Hepatocyte (in vitro differentiated cells): ENCODE results near the gene GRB10. TPM values are rescaled to one million over a fixed set of nuclear protein-coding genes. Genes with fewer than 3 reads are reported as not detected.

Experiments
- DNase-seq: peaks from one replicate; pipeline ENCODE4 v3.0.0-alpha.2; 2016; ENCODE audit warnings: low spot score
- H2AFZ ChIP-seq: fragments of 200-600 bp; sonication (generic); 2 replicates; pipeline ENCODE4 v1.6.0; 2016; ENCODE audit warnings: antibody characterized with exemption, mild to moderate bottlenecking
- H3K27ac ChIP-seq: fragments of 200-600 bp; sonication (generic); 2 replicates; pipeline ENCODE4 v1.5.1; 2016; ENCODE audit warnings: mild to moderate bottlenecking
- H3K27me3 ChIP-seq: fragments of 200-600 bp; sonication (generic); 2 replicates; pipeline ENCODE4 v1.6.1; 2016
- H3K36me3 ChIP-seq: fragments of 200-600 bp; sonication (generic); replicated peaks from 2 replicates; pipeline ENCODE4 v1.5.1; 2016; ENCODE audit warnings: low read depth; ENCODE audit not compliant: insufficient read depth
- H3K4me1 ChIP-seq: fragments of 200-600 bp; sonication (generic); 2 replicates; pipeline ENCODE4 v1.5.1; 2016; ENCODE audit warnings: mild to moderate bottlenecking, moderate library complexity; ENCODE audit not compliant: insufficient read depth
- H3K4me2 ChIP-seq: fragments of 200-600 bp; sonication (generic); 2 replicates; pipeline ENCODE4 v1.6.0; 2016
- H3K4me3 ChIP-seq: fragments of 200-600 bp; sonication (generic); 2 replicates; pipeline ENCODE4 v1.5.1; 2016; ENCODE audit warnings: mild to moderate bottlenecking
- H3K79me2 ChIP-seq: fragments of 200-600 bp; sonication (generic); 2 replicates; pipeline ENCODE4 v1.6.0; 2017; ENCODE audit warnings: mild to moderate bottlenecking
- H3K9me2 ChIP-seq: fragments of 200-600 bp; sonication (generic); replicated peaks from 2 replicates; pipeline ENCODE4 v1.6.0; 2017; ENCODE audit warnings: mild to moderate bottlenecking; ENCODE audit not compliant: insufficient read depth
- H3K9me3 ChIP-seq: fragments of 200-600 bp; sonication (generic); 2 replicates; pipeline ENCODE4 v1.5.1; 2016; ENCODE audit warnings: low read depth, mild to moderate bottlenecking
- H4K20me1 ChIP-seq: fragments of 200-600 bp; sonication (generic); 2 replicates; pipeline ENCODE4 v1.6.0; 2016; ENCODE audit warnings: mild to moderate bottlenecking; ENCODE audit not compliant: insufficient read depth, poor library complexity, severe bottlenecking
- EZH2 ChIP-seq: fragments of 200-600 bp; sonication (generic); IDR thresholded peaks from 2 replicates; pipeline ENCODE4 v1.6.1; 2016; ENCODE audit warnings: antibody characterized with exemption, mild to moderate bottlenecking, borderline replicate concordance
- EZH2phosphoT487 ChIP-seq: fragments of 200-600 bp; sonication (generic); IDR thresholded peaks from one replicate; pipeline ENCODE4 v1.6.1; 2018; ENCODE audit warnings: antibody characterized with exemption, mild to moderate bottlenecking, low read depth, moderate library complexity; ENCODE audit not compliant: unreplicated experiment, severe bottlenecking
- WGBS: methylation state at CpG from one replicate; pipeline ENCODE4 v1.1.6; 2016; ENCODE audit warnings: low lambda C conversion rate; ENCODE audit errors: missing lambda C conversion rate; 5-methylcytosine and 5-hydroxymethylcytosine counted together
- polyA plus RNA-seq: library from polyadenylated mRNA; unstranded; fragments of >200 nt; fragmentation: Nextera tagmentation; extraction: Ambion mirVana; gene quantifications from 2 replicates; pipeline ENCODE4 v1.2.1, GENCODE V29; 2016
- total RNA-seq: library from RNA; depleted of rRNA; stranded (reverse); fragments of >200 nt; gene quantifications from 2 replicates; pipeline ENCODE4 v1.2.3, GENCODE V29; 2014
- TF ChIP-seq, protein P1 (sequence below): fragments of 200-600 bp; sonication (generic); IDR thresholded peaks from 2 replicates; pipeline ENCODE4 v1.5.1; 2016; ENCODE audit warnings: antibody characterized with exemption, mild to moderate bottlenecking; ENCODE audit not compliant: poor library complexity

The GRB10 gene
- total and polyA plus RNA-seq, 2 experiments from 2014 or later, result 47.6 to 65.9 TPM

DNA sequence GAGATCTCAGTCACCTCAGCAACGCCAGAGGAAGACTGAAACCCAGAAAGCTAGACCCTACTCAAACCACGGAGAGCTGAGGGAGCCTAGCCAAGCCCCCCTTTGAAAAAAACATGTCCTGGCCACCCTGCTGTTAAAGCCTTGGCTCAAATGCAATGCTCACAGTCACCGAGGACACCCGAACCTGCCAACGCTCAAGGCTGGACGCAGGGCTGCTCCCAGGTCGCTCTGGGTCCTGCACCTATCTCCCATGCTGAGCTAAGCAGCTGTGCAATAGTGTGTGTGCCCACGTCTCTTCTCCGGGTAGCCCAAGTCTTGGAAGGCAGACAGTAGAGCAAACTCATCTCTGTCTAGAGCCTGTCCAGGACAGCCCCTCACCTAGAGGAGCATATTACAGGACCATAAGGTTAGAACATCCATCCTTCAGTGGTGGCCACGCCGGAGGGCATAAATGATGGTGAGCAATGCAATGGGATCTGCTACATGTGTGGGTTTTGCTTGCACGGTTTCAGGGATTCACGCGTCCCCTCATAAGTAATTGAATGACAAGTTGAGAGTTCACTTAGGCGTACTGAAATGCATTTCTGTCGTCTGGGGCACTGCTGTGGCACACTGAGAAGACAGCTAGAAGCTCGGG lies 123.2 kb downstream of the GRB10 start:
- Histone ChIP-seq H3K9me2 (no peaks in the 10 kb centered on the region), H3K79me2 (peaks cover under 1% of the 10 kb centered on the region), H3K27me3 (no peaks in the 10 kb centered on the region), H3K27ac (no peak overlapping the region), H3K4me1 (no peaks in the 10 kb centered on the region), H3K9me3 (no peaks in the 10 kb centered on the region), H4K20me1 (peaks cover 3% of the 10 kb centered on the region), H2AFZ (no peak overlapping the region), H3K4me2 (no peak overlapping the region), H3K4me3 (no peak overlapping the region), H3K36me3 (no peaks in the 10 kb centered on the region)
- DNase-seq, result no peak
- WGBS, result 97% methylated on average over 17 of the region's 17 CpGs
- TF ChIP-seq EZH2phosphoT487 (no peak), EZH2 (no peak)
- TF ChIP-seq, protein P1, sequence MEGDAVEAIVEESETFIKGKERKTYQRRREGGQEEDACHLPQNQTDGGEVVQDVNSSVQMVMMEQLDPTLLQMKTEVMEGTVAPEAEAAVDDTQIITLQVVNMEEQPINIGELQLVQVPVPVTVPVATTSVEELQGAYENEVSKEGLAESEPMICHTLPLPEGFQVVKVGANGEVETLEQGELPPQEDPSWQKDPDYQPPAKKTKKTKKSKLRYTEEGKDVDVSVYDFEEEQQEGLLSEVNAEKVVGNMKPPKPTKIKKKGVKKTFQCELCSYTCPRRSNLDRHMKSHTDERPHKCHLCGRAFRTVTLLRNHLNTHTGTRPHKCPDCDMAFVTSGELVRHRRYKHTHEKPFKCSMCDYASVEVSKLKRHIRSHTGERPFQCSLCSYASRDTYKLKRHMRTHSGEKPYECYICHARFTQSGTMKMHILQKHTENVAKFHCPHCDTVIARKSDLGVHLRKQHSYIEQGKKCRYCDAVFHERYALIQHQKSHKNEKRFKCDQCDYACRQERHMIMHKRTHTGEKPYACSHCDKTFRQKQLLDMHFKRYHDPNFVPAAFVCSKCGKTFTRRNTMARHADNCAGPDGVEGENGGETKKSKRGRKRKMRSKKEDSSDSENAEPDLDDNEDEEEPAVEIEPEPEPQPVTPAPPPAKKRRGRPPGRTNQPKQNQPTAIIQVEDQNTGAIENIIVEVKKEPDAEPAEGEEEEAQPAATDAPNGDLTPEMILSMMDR, result no peak

DNA sequence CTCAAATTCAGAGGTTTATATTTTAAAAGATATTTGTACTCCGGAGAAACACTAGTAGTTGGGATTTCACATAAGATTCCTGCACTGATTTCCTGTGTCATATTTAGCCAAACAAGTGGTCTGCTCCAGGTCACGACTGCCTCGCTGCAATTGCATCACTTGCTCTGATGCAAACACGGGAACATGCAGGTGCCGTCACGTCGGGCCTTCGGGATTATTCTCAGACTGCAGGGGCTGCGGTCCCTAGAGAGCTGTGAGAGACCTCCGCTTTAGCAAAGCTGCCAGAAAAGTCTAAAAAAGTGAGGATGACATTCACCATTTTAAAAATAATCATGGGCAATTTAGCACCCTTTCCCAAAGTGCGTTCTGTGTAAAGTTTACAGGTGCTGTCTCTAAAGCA lies 124.0 kb downstream of the GRB10 start:
- TF ChIP-seq, protein P1, result no peak
- TF ChIP-seq EZH2 (no peak), EZH2phosphoT487 (no peak)
- H3K27me3 ChIP-seq, result no peaks in the 10 kb centered on the region
- peaks cover under 1% of the 10 kb centered on the region for H3K4me1 ChIP-seq
- DNase-seq, result no peak
- 89% methylated on average over 11 of the region's 11 CpGs for WGBS
- no peaks in the 10 kb centered on the region for H4K20me1 ChIP-seq
- no peak overlapping the region for H3K27ac ChIP-seq
- no peak overlapping the region for H3K4me2 ChIP-seq
- no peaks in the 10 kb centered on the region for H3K36me3 ChIP-seq
- H3K79me2 ChIP-seq, result no peaks in the 10 kb centered on the region
- H3K9me3 ChIP-seq, result no peaks in the 10 kb centered on the region
- no peak overlapping the region for H2AFZ ChIP-seq
- no peaks in the 10 kb centered on the region for H3K9me2 ChIP-seq
- H3K4me3 ChIP-seq, result no peak overlapping the region

DNA sequence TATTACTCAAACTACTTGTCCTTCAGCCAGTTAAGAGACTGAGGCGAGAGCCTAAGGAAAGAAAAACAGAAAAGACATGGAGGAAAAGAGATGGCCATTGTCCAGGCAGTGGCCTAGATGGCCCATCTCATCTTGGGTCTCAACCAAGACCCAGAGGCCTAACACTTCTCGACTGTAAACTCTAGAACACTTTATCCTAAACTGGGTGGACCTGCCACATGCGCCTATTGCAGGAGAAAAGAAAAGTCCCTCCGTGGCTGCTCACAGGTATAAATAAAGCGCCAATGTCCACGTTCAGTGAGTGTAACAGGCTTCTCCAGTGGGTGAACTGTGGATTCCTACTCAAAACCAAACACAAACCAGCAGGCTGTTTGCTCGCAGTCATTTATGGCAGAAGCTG lies 124.8 kb downstream of the GRB10 start:
- Histone ChIP-seq H3K4me1 (peaks cover 6% of the 10 kb centered on the region), H3K27ac (peak overlapping the region; percentile 54), H3K36me3 (no peaks in the 10 kb centered on the region), H3K27me3 (no peaks in the 10 kb centered on the region), H4K20me1 (no peaks in the 10 kb centered on the region), H3K4me3 (no peak overlapping the region), H3K79me2 (no peaks in the 10 kb centered on the region), H3K9me2 (no peaks in the 10 kb centered on the region), H3K9me3 (no peaks in the 10 kb centered on the region), H2AFZ (no peak overlapping the region), H3K4me2 (peak overlapping the region; percentile 17)
- TF ChIP-seq EZH2phosphoT487, result no peak
- TF ChIP-seq EZH2, result no peak
- WGBS, result 99% methylated on average over 7 of the region's 7 CpGs
- DNase-seq, result no peak

DNA sequence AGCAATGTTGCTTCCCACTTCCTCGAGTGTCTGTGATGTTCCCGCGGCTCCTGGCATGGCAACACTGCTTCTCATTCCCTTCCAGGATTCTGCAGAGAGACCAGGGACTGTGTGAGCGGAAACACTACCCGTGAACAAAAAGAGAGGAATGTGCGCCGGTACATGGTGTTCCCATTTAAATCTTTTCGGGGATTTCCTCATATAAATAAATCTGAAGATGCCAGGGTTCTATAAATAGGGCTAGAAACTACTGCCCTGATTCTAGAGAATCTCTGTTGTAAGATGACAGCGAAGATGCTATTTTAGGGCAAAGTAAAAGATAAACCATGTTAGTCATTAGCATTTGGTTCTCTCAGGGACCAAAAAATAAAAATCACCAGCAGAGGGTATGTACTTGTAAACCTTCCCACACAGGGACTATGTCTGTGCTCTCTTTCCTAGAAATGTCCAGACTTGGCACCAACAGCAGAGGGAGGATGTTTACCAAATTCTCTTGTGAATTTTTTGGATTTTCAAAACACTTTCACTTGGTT lies 125.3 kb downstream of the GRB10 start:
- peak overlapping the region; percentile 54 for H3K27ac ChIP-seq
- TF ChIP-seq EZH2, result no peak
- TF ChIP-seq, protein P1, result no peak
- no peak for TF ChIP-seq EZH2phosphoT487
- 84% methylated on average over 9 of the region's 9 CpGs for WGBS
- no peaks in the 10 kb centered on the region for H3K36me3 ChIP-seq
- H3K9me3 ChIP-seq, result no peaks in the 10 kb centered on the region
- H3K4me3 ChIP-seq, result no peak overlapping the region
- H4K20me1 ChIP-seq, result no peaks in the 10 kb centered on the region
- peak overlapping the region; percentile 17 for H3K4me2 ChIP-seq
- no peaks in the 10 kb centered on the region for H3K9me2 ChIP-seq
- DNase-seq, result peak; percentile 17
- H3K27me3 ChIP-seq, result no peaks in the 10 kb centered on the region
- H3K79me2 ChIP-seq, result no peaks in the 10 kb centered on the region
- peaks cover 10% of the 10 kb centered on the region for H3K4me1 ChIP-seq
- H2AFZ ChIP-seq, result no peak overlapping the region
